GM12878 (cell line): ENCODE measurements around the gene GTF2IRD1. TPM values are rescaled to one million over a fixed set of nuclear protein-coding genes. Genes with fewer than 3 reads are reported as not detected.

Experiments
- ATAC-seq: fragments of 200-7000 bp; cut with Tn5 transposase; 3 replicates; pipeline ENCODE4 v1.9.1; 2020; ENCODE audit warnings: mild to moderate bottlenecking, moderate library complexity
- BruUV-seq: library from RNA; stranded (reverse); fragments of 400-500 nt; replicated peaks from 2 replicates; lab custom pipeline; 2021; lab: Mats Ljungman, UMichigan
- CTCF ChIA-PET: fragments of 300-600 bp; sonication (Branson Sonifier 250); formaldehyde crosslinking; extraction: SDS; loops from one replicate; lab custom pipeline; 2021; ENCODE audit warnings: inconsistent platforms; lab: Yijun Ruan, JAX
- POLR2A ChIA-PET: fragments of 350-600 bp; formaldehyde crosslinking; extraction: SDS; loops from one replicate; lab custom pipeline; 2021; ENCODE audit warnings: inconsistent platforms; lab: Charles Lee
- RAD21 ChIA-PET: fragments of 300-600 bp; sonication (Branson Sonifier 250); formaldehyde crosslinking; loops from one replicate; lab custom pipeline; 2023; ENCODE audit warnings: antibody characterized with exemption; ENCODE audit not compliant: unreplicated experiment; lab: Charles Lee
- SMC1A ChIA-PET: fragments of 300-600 bp; sonication (Branson Sonifier 250); formaldehyde crosslinking; loops from one replicate; lab custom pipeline; 2023; ENCODE audit not compliant: unreplicated experiment, uncharacterized antibody; lab: Charles Lee
- DNase-seq: peaks from one replicate; pipeline ENCODE4 v3.0.0-alpha.2; 2011; ENCODE audit warnings: low read depth, low spot score
- FAIRE-seq: peaks from 3 replicates; lab custom pipeline; 2011; peaks lifted over from hg19 to GRCh38; lab: Jason Lieb, UNC
- H2AFZ ChIP-seq: 2 replicates; pipeline ENCODE4 v1.6.0; 2011; ENCODE audit warnings: low read depth, low read length, control low read depth; ENCODE audit not compliant: control insufficient read depth
- H3K27ac ChIP-seq: 2 replicates; pipeline ENCODE4 v1.5.1; 2011; ENCODE audit warnings: control low read depth; ENCODE audit not compliant: control insufficient read depth, insufficient read depth
- H3K27me3 ChIP-seq, 2 experiments: replicated peaks in 1 of 2; 2 replicates each; pipeline versions ENCODE4 v1.6.0 to v1.6.1; 2011; ENCODE audit warnings: low read length in 1 of 2; ENCODE audit not compliant: control insufficient read depth in 2 of 2, insufficient read depth in 2 of 2
- H3K36me3 ChIP-seq, 2 experiments: 2 replicates each; pipeline ENCODE4 v1.5.1; 2011; ENCODE audit warnings: low read length in 1 of 2; ENCODE audit not compliant: control insufficient read depth in 2 of 2, insufficient read depth in 2 of 2
- H3K4me1 ChIP-seq: 2 replicates; pipeline ENCODE4 v1.6.1; 2011; ENCODE audit warnings: mild to moderate bottlenecking, low read length, moderate library complexity, mixed read lengths; ENCODE audit not compliant: control insufficient read depth, insufficient read depth
- H3K4me2 ChIP-seq: 2 replicates; pipeline ENCODE4 v1.6.0; 2011; ENCODE audit warnings: control low read depth; ENCODE audit not compliant: control insufficient read depth, insufficient read depth
- H3K4me3 ChIP-seq: fragments of 200-600 bp; sonication (generic); 2 replicates; pipeline ENCODE4 v1.5.1; 2016
- H3K79me2 ChIP-seq: 2 replicates; pipeline ENCODE4 v1.6.0; 2011; ENCODE audit warnings: low read length; ENCODE audit not compliant: control insufficient read depth, insufficient read depth
- H3K9ac ChIP-seq: 2 replicates; pipeline ENCODE4 v1.8.0; 2011; ENCODE audit warnings: low read length, control low read depth, mixed read lengths; ENCODE audit not compliant: control insufficient read depth, insufficient read depth
- H3K9me3 ChIP-seq: replicated peaks from 3 replicates; pipeline ENCODE4 v1.5.1; 2011; ENCODE audit warnings: mild to moderate bottlenecking, low read length; ENCODE audit not compliant: control insufficient read depth, insufficient read depth
- H4K20me1 ChIP-seq: 2 replicates; pipeline ENCODE4 v1.6.0; 2011; ENCODE audit not compliant: control insufficient read depth, insufficient read depth
- CHD4 ChIP-seq: fragments of 200-600 bp; sonication (generic); IDR thresholded peaks from 2 replicates; pipeline ENCODE4 v1.6.1; 2016; ENCODE audit warnings: mild to moderate bottlenecking
- CREB1 ChIP-seq: IDR thresholded peaks from 2 replicates; pipeline ENCODE4 v1.6.1; 2012; ENCODE audit warnings: low read depth, mild to moderate bottlenecking, inconsistent platforms
- ELK1 ChIP-seq: IDR thresholded peaks from 2 replicates; pipeline ENCODE4 v1.6.1; 2012; ENCODE audit warnings: low read depth, low read length, improper control_type of control experiment
- MTA3 ChIP-seq: IDR thresholded peaks from 2 replicates; pipeline ENCODE4 v1.6.1; 2012; ENCODE audit warnings: low read length, inconsistent platforms, borderline replicate concordance
- SMAD5 ChIP-seq: IDR thresholded peaks from 2 replicates; pipeline ENCODE4 v1.6.1; 2016; ENCODE audit warnings: antibody characterized with exemption, low read depth
- TCF3 ChIP-seq: IDR thresholded peaks from 2 replicates; pipeline ENCODE4 v1.6.1; 2012; ENCODE audit warnings: low read depth, mild to moderate bottlenecking, low read length, borderline replicate concordance; ENCODE audit not compliant: insufficient read depth
- ZNF592 ChIP-seq: fragments of 450-650 bp; IDR thresholded peaks from 2 replicates; pipeline ENCODE4 v1.6.1; 2017; ENCODE audit warnings: mild to moderate bottlenecking, moderate library complexity
- WGBS: methylation state at CpG from one replicate; pipeline ENCODE4 v1.1.6; 2016; ENCODE audit warnings: low lambda C conversion rate; ENCODE audit not compliant: insufficient replicate concordance, insufficient coverage; ENCODE audit errors: missing lambda C conversion rate; 5-methylcytosine and 5-hydroxymethylcytosine counted together
- in situ Hi-C: fragments of 300-500 bp; cut with MboI; formaldehyde crosslinking; loops from 9 replicates; pipeline ENCODE4 v1.14.3; 2018; ENCODE audit warnings: mixed read lengths
- intact Hi-C: fragments of 100-400 bp; cut with micrococcal nuclease; formaldehyde crosslinking; loops from one replicate; pipeline ENCODE4 v1.14.2; 2022; ENCODE audit not compliant: unreplicated experiment
- polyA plus RNA-seq, 11 experiments: library from polyadenylated mRNA; depleted of rRNA in 4 of 11; unstranded in 6 of 11; stranded (reverse) in 5 of 11; fragments of >200 nt; fragmentation: Nextera tagmentation in 4 of 11; fragmentation: Illumina TruSeq in 1 of 11; extraction: Ambion mirVana in 4 of 11; extraction: Trizol in 1 of 11; gene quantifications; 1 replicate in 1 of 11; 2 replicates in 10 of 11; pipeline versions ENCODE4 v1.2.1 to v1.2.3, GENCODE V29; 2011 to 2016; ENCODE audit warnings: inconsistent platforms in 2 of 11, missing spikeins in 2 of 11, low read depth in 1 of 11
- total RNA-seq, 4 experiments: library from RNA; depleted of rRNA in 3 of 4; stranded (reverse); fragments of >200 nt in 3 of 4; fragmentation: Illumina TruSeq in 1 of 4; extraction: Trizol in 1 of 4; gene quantifications; 2 replicates each; pipeline versions ENCODE4 v1.2.1 to v1.2.3, GENCODE V29; 2013 to 2021

The GTF2IRD1 gene
- total and polyA plus RNA-seq, 10 of the 15 experiments (the other 5 are each of a cell fraction or from before 2014, with no cell fraction given): 0.48 to 3.0 (median 1.3) TPM

- TF ChIP-seq ZNF592: no peak
- no peak for TF ChIP-seq TCF3
- no peak for TF ChIP-seq CHD4
Observed at GRCh38 chr7:74467876-74468275, 14.2 kb downstream of the GTF2IRD1 start (continued).

GRCh38 chr7:74470504-74470903 lies 16.8 kb downstream of the GTF2IRD1 start:
- RAD21 ChIA-PET: no interaction called here
- Histone ChIP-seq H3K9me3 (no peaks in the 10 kb centered on the region), H4K20me1 (no peaks in the 10 kb centered on the region), H3K4me1 (no peaks in the 10 kb centered on the region), H3K79me2 (no peaks in the 10 kb centered on the region), H3K4me2 (no peak overlapping the region), H3K27ac (no peak overlapping the region), H3K36me3 (no peaks in the 10 kb centered on the region), H3K9ac (no peak overlapping the region), H2AFZ (no peak overlapping the region), H3K27me3 (no peaks in the 10 kb centered on the region; a peak in 1 of 4 replicates), H3K4me3 (no peak overlapping the region)
- CTCF ChIA-PET: interaction anchor here (0.5 kb wide), 1 partner anchor 112 kb away, joined by 6 read pairs; no protein-coding TSS in a partner anchor
- DNase-seq: no peak
- 77% methylated on average over 8 of the region's 8 CpGs for WGBS
- BruUV-seq: no TSS peak
- ATAC-seq: no peak
- SMC1A ChIA-PET: interaction anchor here (0.6 kb wide), 1 partner anchor 101 kb away, joined by 3 read pairs; no protein-coding TSS in a partner anchor
- intact Hi-C loops: no loop called here
- TF ChIP-seq ELK1 (no peak), SMAD5 (no peak), MTA3 (no peak), CREB1 (no peak)
- in situ Hi-C loops: no loop called here
- FAIRE-seq: no peak
- POLR2A ChIA-PET: no interaction called here
